ENCODE measurements around the gene DOCK4.

Gene DOCK4

DNA sequence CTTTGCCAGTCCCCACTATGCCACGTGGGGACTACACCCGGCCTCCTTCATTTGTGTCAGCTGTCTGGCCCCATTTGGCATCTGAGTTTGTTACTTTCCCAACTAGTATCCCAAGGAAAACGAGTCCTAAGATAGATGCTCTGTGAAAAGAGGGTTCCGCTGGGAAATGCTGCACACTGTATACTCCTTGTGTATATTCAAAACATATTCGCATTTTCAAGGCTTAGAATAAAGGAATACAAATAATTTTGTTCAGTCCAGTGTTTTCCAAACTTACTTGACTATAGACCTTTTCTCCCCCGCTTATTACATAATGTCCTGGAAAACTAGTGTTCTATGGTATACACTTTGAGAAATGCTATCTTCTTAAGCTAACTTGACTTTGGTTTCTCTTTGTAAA is 476.1 kb downstream of the DOCK4 start:
- H3K4me1 Mint-ChIP-seq = no peaks in the 10 kb centered on the region
- H3K4me3 Mint-ChIP-seq = no peak overlapping the region
- H3K27ac Mint-ChIP-seq = no peak overlapping the region
- no peaks in the 10 kb centered on the region for H3K9me3 Mint-ChIP-seq
- H3K27me3 Mint-ChIP-seq (ENCODE audit: low read depth, poor library complexity) = no peaks in the 10 kb centered on the region
- H3K36me3 Mint-ChIP-seq (ENCODE audit: low read depth) = peaks cover 21% of the 10 kb centered on the region
- DNase-seq = no peak
- TF ChIP-seq, protein P1, sequence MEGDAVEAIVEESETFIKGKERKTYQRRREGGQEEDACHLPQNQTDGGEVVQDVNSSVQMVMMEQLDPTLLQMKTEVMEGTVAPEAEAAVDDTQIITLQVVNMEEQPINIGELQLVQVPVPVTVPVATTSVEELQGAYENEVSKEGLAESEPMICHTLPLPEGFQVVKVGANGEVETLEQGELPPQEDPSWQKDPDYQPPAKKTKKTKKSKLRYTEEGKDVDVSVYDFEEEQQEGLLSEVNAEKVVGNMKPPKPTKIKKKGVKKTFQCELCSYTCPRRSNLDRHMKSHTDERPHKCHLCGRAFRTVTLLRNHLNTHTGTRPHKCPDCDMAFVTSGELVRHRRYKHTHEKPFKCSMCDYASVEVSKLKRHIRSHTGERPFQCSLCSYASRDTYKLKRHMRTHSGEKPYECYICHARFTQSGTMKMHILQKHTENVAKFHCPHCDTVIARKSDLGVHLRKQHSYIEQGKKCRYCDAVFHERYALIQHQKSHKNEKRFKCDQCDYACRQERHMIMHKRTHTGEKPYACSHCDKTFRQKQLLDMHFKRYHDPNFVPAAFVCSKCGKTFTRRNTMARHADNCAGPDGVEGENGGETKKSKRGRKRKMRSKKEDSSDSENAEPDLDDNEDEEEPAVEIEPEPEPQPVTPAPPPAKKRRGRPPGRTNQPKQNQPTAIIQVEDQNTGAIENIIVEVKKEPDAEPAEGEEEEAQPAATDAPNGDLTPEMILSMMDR (IDR thresholded peaks at IDR 0.05) = no peak

DNA sequence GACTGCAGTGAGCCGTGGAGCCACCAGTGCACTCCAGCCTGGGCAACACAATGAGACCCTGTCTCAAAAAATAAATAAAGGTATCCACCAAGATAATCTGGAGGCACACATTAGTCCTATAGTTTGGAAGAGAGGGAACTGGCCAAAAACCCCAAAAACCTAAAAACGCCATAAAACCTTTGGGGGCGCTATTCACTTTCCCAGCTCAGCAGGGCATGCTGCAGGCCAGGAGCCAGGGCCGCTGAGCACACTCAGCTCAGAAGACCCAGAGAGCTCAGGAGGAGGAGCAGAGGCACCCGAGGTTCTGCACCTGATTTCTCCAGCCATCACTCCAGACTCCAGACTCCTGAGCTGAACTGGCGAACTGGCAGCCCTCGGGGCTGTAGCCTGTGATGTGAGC is 476.7 kb downstream of the DOCK4 start:
- H3K4me3 Mint-ChIP-seq = no peak overlapping the region
- no peak overlapping the region for H3K27ac Mint-ChIP-seq
- DNase-seq = no peak
- peaks cover 16% of the 10 kb centered on the region for H3K36me3 Mint-ChIP-seq (ENCODE audit: low read depth)
- no peaks in the 10 kb centered on the region for H3K4me1 Mint-ChIP-seq
- no peaks in the 10 kb centered on the region for H3K9me3 Mint-ChIP-seq
- TF ChIP-seq, protein P1 (IDR thresholded peaks at IDR 0.05) = no peak
- no peaks in the 10 kb centered on the region for H3K27me3 Mint-ChIP-seq (ENCODE audit: low read depth, poor library complexity)

DNA sequence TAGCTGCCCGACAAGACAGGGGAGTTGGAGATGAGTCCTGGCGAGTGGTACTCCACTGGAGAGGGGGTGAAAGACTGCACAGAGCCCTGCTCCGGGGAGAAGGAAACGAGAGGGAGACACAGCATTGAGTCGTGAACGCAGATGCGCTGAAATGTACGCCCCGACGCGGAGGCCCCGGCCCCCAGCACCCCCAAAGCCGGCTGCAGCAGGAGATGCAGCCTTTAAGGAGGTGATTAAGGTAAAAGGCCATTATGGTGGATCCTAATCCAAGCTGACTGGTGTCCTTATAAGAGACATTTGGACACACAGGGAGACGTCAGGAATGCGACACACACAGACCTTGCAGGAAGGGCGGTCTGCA is 477.6 kb downstream of the DOCK4 start:
- Mint-ChIP-seq H3K9me3 (no peaks in the 10 kb centered on the region), H3K27ac (no peak overlapping the region), H3K27me3 (ENCODE audit: low read depth, poor library complexity) (no peaks in the 10 kb centered on the region), H3K36me3 (ENCODE audit: low read depth) (peaks cover 14% of the 10 kb centered on the region), H3K4me1 (no peaks in the 10 kb centered on the region), H3K4me3 (no peak overlapping the region)
- TF ChIP-seq, protein P1 (IDR thresholded peaks at IDR 0.05) = no peak
- no peak for DNase-seq

DNA sequence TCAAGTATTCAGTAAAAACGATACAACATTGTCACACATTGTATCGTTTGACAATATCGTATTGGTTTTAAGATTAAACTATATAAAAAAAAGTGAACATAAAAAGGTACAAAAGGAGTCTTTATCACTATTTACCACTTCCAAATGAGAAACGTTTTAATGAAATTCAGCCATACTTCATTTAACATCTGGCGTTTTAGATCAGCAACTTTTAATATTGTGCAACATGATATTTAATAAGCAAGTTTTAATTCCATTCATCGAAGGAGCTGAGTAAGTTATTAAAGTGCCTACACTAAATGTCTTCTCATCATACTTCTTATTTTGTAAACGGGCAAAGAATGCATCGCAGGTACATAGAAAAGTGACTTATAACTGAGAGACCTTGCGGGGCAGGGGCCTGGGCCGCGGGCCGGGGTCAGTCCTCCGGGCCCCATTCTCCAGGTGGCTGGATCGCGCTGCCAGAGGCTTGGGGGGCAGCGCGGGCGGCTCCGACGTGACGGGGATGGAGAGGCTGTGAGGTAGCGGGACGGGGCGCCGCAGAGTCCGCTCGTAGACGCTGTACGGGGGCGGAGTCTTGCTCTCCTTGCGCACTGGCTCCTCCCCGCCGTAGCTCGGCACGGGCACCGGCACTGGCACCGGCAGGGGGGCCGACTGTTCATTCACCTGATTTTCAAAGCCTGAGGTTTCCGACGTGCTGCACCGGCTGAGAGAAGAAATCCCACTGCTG is 478.1 kb downstream of the DOCK4 start:
- Mint-ChIP-seq H3K27me3 (ENCODE audit: low read depth, poor library complexity) (no peaks in the 10 kb centered on the region), H3K4me3 (no peak overlapping the region), H3K27ac (no peak overlapping the region), H3K9me3 (no peaks in the 10 kb centered on the region), H3K4me1 (no peaks in the 10 kb centered on the region), H3K36me3 (ENCODE audit: low read depth) (peaks cover 11% of the 10 kb centered on the region)
- no peak for DNase-seq
- TF ChIP-seq, protein P1 (IDR thresholded peaks at IDR 0.05) = no peak

DNA sequence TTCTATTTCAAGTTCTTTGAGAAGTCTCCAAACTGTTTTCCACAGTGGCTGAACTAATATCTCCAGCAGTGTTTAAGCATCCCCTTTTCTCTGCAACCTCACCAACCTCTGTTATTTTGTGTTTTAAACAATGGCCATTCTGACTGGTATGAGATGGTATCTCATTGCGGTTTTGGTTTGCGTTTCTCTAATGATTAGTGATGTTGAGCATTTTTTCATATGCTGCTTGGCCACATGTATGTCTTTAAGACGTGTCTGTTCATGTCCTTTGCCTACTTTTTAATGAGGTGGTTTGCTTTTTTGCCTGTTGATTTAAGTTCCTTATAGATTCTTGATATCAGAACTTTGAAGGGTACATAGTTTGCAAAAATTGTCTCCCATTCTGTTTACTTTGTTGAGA is 487.3 kb downstream of the DOCK4 start:
- peaks cover 41% of the 10 kb centered on the region for H3K9me3 Mint-ChIP-seq
- H3K27me3 Mint-ChIP-seq (ENCODE audit: low read depth, poor library complexity) = peaks cover 2% of the 10 kb centered on the region
- DNase-seq = no peak
- peaks cover 9% of the 10 kb centered on the region for H3K36me3 Mint-ChIP-seq (ENCODE audit: low read depth)
- H3K4me1 Mint-ChIP-seq = no peaks in the 10 kb centered on the region
- no peak overlapping the region for H3K4me3 Mint-ChIP-seq
- H3K27ac Mint-ChIP-seq = no peak overlapping the region
- TF ChIP-seq, protein P1 (IDR thresholded peaks at IDR 0.05) = no peak

DNA sequence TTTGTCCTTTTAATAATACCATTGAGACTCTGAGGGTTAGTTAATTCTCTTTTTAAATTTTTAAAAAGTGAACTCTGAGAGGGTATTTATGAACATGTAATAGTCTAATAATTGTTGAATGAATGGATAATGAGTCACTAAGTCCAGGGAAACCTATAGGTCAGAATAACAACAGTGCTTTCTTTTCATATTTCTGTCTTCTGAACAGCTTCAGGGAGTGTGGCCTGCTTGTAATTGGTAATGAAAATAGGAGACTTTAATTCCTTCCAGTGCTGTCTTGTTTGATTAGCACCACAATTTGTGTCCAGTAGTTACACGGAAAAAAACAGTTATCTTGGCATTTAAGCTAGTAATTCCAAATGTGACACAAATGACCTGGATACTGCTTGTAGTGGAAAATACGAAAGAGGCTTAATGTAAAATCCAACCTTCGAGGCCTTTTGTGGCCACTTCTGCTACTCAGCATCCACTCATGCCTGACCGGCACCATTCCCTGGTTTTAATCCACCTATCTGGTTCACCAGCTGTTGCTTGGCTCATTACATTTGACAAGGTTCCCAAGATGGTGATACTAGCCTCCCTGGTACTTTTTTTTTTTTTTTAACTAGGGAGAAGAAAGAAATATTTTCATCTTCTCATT is 494.7 kb downstream of the DOCK4 start:
- TF ChIP-seq, protein P1 (IDR thresholded peaks at IDR 0.05) = no peak
- H3K27ac Mint-ChIP-seq = no peak overlapping the region
- no peaks in the 10 kb centered on the region for H3K4me1 Mint-ChIP-seq
- H3K9me3 Mint-ChIP-seq = peaks cover 7% of the 10 kb centered on the region
- H3K36me3 Mint-ChIP-seq (ENCODE audit: low read depth) = no peaks in the 10 kb centered on the region
- no peak overlapping the region for H3K4me3 Mint-ChIP-seq
- no peak for DNase-seq
- peaks cover 11% of the 10 kb centered on the region for H3K27me3 Mint-ChIP-seq (ENCODE audit: low read depth, poor library complexity)
